ENCODE data around the gene HYLS1. TPM values are rescaled to one million over a fixed set of nuclear protein-coding genes. Genes with fewer than 3 reads are reported as not detected.

HYLS1 gene
- total RNA-seq, 4 donors from 2014 or later = 2.7 to 3.3 (median 2.8) TPM; not detected in 1

DNA sequence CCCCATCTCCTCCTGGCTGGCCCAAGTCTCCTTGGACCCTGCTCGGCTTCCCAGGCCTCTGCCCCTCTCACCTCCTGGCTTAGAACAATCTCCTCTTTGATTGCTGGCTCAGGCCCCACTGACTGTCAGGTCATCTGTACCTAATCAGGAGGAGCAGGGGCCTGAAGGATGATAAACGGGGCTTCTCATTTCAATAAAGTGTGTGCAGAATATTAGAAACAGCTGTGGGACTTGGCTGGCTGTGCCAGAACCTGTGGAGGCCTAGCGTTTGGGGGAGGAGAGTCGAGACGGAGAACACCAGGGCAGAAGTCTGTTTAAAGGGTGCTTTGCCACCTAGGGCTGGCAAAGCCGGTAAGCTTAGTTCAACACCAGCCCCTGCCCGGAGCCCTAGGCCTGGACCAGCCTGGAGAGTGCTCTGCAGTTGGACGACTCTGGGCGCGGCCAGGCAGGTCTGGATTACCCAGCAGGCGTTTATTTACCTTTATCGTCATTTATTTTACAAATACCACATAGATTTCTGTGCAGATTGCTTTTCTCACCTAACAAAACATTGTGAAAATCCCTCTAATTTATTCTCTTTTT, 48.2 kb downstream of the HYLS1 start:
- DNase-seq = peak in 1 of 3 donors; percentile 17
- Histone ChIP-seq H3K4me3 (no peak overlapping the region), H3K27me3 (no peaks in the 10 kb centered on the region), H3K36me3 (no peaks in the 10 kb centered on the region), H3K27ac (no peak overlapping the region), H3K9me3 (no peaks in the 10 kb centered on the region), H3K4me1 (no peaks in the 10 kb centered on the region)
- TF ChIP-seq, protein P1, sequence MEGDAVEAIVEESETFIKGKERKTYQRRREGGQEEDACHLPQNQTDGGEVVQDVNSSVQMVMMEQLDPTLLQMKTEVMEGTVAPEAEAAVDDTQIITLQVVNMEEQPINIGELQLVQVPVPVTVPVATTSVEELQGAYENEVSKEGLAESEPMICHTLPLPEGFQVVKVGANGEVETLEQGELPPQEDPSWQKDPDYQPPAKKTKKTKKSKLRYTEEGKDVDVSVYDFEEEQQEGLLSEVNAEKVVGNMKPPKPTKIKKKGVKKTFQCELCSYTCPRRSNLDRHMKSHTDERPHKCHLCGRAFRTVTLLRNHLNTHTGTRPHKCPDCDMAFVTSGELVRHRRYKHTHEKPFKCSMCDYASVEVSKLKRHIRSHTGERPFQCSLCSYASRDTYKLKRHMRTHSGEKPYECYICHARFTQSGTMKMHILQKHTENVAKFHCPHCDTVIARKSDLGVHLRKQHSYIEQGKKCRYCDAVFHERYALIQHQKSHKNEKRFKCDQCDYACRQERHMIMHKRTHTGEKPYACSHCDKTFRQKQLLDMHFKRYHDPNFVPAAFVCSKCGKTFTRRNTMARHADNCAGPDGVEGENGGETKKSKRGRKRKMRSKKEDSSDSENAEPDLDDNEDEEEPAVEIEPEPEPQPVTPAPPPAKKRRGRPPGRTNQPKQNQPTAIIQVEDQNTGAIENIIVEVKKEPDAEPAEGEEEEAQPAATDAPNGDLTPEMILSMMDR (IDR thresholded peaks at IDR 0.05) = no peak
- no peak for TF ChIP-seq POLR2A (IDR thresholded peaks at IDR 0.05)

DNA sequence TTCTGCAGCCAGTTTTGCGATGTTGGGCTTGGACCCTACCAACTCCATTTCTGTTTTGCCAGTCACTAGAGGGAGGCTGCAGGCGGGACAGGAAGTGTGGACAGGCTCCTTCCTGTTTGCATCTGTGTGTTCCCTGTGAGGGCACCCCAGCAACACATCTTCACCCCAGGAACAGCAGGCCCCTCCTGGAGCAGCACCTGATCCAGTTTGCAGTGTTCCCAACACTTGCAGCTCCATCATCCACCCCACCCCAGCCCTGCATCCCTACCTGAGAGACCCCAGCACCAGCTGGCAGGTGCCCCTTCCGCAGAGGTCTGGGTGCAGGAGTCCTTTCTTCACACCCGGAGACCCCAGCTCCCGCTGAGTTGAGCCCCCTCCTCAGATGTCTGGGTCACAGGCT, 51.0 kb downstream of the HYLS1 start:
- Histone ChIP-seq H3K27me3 (no peaks in the 10 kb centered on the region), H3K4me3 (no peak overlapping the region), H3K27ac (no peak overlapping the region), H3K9me3 (no peaks in the 10 kb centered on the region), H3K4me1 (no peaks in the 10 kb centered on the region), H3K36me3 (no peaks in the 10 kb centered on the region)
- TF ChIP-seq POLR2A (IDR thresholded peaks at IDR 0.05) = no peak
- TF ChIP-seq, protein P1 (IDR thresholded peaks at IDR 0.05) = no peak
- peak in 1 of 3 donors; percentile 32 for DNase-seq

DNA sequence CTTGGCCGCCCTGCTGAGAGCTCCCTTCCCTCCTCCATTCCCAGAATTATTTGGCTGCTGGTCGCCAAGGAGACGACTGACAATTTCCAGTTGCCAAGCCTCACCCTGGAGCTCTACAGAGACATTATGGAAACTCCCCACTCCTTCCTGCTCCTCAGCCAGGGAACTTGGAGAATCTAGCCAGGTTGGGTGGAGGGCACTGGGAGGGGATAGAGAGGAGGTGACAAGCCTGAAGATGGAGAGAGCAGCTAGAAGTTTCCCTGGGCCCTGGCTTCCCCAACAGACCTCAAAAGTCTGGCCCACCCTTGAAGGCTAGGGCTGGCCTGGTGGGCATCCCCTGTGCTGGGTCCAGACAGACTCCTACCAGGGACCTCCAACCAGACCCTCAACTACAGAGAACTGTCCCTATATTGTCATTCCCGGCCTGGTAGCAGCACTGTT, 51.6 kb downstream of the HYLS1 start:
- no peak overlapping the region for H3K4me3 ChIP-seq
- no peaks in the 10 kb centered on the region for H3K9me3 ChIP-seq
- H3K27ac ChIP-seq = no peak overlapping the region
- H3K27me3 ChIP-seq = no peaks in the 10 kb centered on the region
- no peaks in the 10 kb centered on the region for H3K36me3 ChIP-seq
- TF ChIP-seq POLR2A (IDR thresholded peaks at IDR 0.05) = no peak
- TF ChIP-seq, protein P1 (IDR thresholded peaks at IDR 0.05) = no peak
- DNase-seq = no peak
- H3K4me1 ChIP-seq = no peaks in the 10 kb centered on the region

DNA sequence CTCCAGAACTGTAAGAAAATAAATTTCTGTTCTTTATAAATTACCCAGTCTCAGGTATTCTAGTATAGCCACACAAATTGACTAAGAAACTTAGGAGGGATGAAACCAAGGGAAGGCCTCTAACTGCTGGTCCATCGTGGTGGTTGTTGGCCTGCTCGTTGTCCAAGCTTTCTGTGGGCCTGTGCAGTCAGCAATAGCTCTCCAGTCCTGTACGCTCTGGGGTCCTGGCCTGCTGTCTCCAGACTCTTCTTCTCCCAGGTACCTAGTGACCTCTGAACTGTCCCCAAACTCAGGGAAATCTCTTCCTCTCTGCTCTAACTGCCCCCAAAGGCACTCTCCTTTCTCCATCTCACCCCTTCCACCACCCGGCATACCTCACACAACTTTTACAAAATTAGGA, 52.7 kb downstream of the HYLS1 start:
- no peaks in the 10 kb centered on the region for H3K4me1 ChIP-seq
- H3K36me3 ChIP-seq = no peaks in the 10 kb centered on the region
- no peak for DNase-seq
- no peaks in the 10 kb centered on the region for H3K27me3 ChIP-seq
- no peaks in the 10 kb centered on the region for H3K9me3 ChIP-seq
- no peak overlapping the region for H3K4me3 ChIP-seq
- TF ChIP-seq, protein P1 (IDR thresholded peaks at IDR 0.05) = no peak
- TF ChIP-seq POLR2A (IDR thresholded peaks at IDR 0.05) = no peak
- no peak overlapping the region for H3K27ac ChIP-seq

DNA sequence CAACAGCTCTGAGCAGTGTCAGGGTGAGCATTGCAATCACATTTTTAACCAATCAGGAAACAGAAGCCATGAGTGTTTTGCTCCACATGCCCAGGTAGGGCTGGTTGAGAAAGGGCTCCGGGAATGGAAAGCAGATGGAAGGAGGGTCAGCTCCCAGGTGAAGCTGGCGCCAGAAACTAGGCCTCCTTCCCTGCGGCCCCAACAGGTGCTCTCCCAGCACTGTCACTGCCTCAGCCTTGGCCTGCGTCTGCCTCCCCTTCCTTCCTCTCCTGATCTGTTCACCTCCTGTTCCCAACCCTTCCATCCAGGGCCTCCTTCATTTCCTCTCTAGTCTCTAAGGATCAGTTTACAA, 53.8 kb downstream of the HYLS1 start:
- H3K9me3 ChIP-seq = no peaks in the 10 kb centered on the region
- H3K27ac ChIP-seq = no peak overlapping the region
- no peaks in the 10 kb centered on the region for H3K4me1 ChIP-seq
- TF ChIP-seq, protein P1 (IDR thresholded peaks at IDR 0.05) = no peak
- no peak for TF ChIP-seq POLR2A (IDR thresholded peaks at IDR 0.05)
- no peak overlapping the region for H3K4me3 ChIP-seq
- no peaks in the 10 kb centered on the region for H3K36me3 ChIP-seq
- no peaks in the 10 kb centered on the region for H3K27me3 ChIP-seq
- DNase-seq = no peak

All from Peyer's patch (tissue), 4 donors.